GM19468 (cell line): ENCODE data around the gene PIM3.
"Not testable (repeated sequence)": the region's sequence is repeated elsewhere in the genome, so short reads cannot be mapped to it uniquely, and the experiment has no call there.

Experiments
- ATAC-seq: cut with Tn5 transposase; IDR thresholded peaks from one replicate; pipeline ENCODE4 v1.9.1; 2021; ENCODE audit warnings: mild to moderate bottlenecking, moderate library complexity, moderate number of reproducible peaks; ENCODE audit not compliant: unreplicated experiment; ENCODE audit errors: extremely low read depth

Gene PIM3

DNA sequence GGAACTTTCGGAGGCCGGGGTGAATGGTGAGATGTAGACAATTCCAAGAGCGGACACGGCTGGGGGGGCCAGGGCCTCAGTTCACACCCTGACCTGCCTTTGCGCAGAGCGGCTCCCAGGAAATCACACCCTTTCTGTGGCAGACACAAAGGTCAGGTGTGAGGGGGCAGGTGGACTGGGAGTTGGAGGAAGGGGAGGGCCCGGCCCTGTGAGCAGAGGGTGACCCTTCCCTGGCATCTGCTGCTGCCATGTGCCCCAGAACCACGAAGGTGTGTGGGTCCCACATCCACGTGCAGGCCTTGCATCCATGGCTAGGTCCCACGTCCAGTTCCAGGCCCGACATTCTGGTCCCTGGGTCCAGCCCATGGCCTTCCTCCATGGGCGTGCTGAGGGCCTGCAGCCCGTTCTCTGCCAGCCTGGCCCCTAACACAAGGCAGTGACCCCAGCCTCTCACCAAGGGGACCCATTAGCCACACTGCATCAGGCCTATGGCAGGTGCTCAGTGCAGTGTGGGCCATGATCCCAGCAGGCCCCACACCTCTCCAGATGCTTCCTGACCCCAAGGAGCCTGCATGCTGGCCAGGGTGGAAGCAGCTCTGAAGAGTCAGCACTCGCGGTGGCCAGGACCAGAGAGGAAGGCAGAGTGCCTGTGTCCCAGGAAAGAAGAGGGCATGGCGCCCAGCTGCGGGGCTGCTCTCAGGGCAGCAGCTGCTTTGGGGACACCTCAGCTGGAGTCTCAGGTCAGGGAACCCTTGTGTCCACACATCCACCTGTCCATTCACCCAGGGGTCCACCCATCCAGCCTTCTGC, 18.9 kb upstream of the PIM3 start:
- ATAC-seq: no peak

DNA sequence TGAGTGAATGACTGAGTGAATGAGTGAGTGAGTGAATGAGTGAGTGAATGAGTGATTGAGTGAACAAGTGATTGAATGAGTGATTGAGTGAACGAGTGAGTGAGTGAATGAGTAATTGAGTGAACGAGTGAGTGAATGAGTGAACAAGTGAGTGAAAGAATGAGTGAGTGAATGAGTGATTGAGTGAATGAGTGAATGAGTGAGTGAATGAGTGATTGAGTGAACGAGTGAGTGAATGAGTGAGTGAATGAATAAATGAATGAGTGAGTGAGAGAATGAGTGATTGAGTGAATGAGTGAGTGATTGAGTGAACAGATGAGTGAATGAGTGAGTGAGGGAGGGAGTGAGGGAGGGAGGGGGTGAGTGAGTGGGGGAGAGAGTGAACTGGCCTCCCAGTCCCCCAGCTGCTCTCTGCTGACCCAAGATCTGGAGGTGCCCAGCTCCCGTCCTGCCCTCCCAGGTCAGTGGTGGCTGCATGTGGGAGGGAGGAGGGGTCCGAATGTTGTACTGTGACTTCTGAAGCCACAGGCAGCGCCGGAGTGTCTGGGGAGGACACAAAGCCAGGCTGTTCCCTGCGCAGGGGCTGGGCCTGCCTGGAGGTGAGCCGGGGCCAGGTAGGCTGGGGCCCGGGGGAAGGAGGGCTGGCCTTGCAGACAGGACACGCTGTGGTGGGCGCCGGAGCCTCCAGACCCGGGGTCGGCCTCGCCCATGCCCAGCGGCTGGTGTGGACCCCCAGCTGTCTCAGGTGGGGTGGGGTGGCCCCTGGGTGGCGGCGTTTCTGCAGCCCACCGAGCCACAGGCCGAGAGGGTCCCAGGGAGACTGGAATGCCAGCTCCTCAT, 17.8 kb upstream of the PIM3 start:
- ATAC-seq: no peak

DNA sequence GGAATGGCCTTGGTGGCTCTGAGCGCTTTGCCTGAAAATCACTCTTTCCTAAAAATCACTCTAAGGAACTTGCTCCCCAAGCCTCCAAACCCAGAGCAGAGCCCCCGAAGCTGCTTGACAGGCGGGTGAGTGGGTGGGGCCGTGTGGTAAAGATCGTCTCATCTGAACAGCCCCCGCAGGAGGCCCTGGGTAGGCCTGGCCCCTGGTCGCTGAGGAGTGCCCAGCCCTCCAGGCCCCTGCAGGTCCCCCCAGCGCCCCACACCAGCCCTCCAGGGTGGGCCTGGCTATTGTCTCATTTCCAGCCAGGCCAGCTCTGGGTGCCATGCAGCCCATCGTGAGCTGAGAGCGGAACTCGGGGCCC, 17.2 kb upstream of the PIM3 start:
- ATAC-seq: no peak

DNA sequence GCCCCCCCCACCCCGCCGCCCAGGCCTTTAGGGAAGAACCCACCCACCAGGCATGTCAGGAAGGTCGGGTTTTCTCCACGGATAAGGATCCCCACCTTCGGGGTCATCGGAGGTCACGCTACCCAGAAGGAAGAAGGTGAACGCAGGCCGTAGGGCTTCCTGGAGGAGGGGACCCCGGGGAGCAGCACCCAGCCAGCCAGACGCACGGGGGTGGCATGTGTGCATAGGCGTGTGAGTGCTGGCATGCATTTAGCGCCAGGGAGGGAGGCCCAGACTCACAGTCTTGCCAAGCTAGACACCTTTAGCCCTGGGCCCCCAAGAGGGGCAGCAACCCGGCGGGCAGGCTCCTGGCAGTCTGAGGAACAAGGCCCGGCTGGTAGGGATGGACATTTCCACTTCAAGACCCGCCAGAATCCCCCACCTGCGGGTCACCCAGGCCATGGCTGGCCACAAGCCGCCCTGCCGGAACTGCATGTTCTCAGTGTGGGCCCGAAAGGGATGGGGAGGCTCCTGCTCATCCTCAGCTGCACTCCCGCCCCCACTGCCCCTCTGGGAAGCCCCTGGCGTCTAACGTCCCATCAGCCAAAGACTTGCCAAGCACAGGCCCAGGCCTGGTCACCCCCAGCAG, 16.7 kb upstream of the PIM3 start:
- no peak for ATAC-seq

DNA sequence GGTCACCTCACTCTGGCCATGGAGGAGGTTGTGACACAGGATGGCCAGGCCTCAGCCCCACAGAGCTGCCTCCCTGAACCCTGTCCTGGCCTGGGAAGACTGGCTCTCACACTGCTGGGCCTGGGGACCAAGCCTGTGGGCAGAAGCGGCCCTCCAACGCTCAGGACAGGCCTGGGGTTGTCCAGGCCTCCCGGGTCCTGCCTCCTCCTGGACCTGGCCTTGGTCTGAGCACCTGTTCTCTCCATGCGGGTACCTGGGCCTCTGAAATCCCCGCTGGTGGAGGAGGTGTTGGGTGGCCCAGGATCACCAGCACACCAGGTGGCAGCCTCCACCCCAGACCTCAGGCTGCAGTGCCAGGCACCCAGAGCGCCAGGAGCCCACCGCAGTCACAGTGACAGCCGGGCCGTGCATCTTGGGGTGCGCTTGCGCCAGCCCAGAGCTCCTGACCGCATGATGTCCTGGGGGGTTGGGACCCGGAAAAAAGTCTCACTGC, 16.1 kb upstream of the PIM3 start:
- no peak for ATAC-seq

DNA sequence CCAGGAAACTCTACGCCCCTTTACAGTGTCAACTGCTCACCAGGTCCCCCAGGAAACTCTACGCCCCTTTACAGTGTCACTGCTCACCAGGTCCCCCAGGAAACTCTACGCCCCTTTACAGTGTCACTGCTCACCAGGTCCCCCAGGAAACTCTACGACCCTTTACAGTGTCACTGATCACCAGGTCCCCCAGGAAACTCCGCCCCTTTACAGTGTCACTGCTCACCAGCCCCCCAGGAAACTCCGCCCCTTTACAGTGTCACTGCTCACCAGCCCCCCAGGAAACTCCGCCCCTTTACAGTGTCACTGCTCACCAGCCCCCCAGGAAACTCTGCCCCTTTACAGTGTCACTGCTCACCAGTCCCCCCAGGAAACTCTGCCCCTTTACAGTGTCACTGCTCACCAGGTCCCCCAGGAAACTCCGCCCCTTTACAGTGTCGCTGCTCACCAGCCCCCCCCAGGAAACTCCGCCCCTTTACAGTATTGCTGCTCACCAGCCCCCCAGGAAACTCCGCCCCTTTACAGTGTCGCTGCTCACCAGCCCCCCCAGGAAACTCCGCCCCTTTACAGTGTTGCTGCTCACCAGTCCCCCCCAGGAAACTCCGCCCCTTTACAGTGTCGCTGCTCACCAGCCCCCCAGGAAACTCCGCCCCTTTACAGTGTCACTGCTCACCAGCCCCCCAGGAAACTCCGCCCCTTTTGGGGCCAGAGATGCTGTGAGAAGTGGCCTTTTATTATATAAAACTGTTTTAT, 15.4 kb upstream of the PIM3 start:
- not testable (repeated sequence) for ATAC-seq

DNA sequence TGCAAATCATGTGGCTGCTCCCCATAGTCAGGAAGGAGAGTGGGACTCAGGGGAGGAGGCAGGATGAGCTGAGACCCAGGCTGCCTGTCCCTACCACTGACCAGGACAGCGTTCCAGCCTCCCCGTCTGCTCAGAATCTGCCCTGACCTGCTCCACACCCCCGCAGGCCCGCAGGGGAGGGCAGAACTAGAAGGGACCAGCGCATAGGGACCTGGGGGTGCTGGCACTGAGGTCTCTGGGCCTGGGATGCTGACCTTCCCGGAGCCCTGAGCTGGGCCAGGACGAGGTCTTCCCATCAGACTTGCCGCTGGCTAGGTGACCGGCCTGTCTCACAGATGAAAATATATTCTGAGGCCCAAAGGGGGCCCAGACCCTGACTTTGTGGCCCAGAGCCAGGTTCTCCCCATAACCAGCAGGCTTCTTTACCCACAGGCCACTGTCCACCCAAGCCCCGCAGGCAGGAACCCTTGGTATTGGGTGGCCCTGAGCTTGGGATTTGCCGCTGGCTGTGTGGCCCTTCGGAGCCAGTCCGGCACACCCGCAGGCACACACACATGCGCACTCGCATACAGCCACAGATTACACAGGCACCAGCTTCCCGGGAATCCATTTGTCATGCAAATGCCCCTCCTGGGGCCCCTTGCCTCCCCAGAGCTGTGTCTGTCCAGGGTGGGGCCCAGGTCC, 13.8 kb upstream of the PIM3 start:
- no peak for ATAC-seq

DNA sequence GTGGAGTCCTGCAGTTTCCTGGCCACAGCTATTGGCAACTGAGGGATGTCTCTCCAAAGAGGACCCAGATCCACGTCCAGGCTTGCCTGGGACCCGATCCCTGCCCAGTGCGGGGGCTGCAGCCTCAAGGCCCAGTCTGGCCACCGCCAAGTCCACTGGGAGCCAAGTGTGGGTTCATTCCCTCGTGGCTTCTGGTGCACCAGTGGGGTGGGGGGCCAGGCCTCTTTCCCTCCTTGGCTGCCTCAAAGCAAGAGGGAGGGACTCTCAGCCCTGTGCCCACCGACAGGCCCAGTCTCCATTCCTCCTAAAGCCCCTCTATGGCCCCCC, 13.3 kb upstream of the PIM3 start:
- ATAC-seq: no peak

DNA sequence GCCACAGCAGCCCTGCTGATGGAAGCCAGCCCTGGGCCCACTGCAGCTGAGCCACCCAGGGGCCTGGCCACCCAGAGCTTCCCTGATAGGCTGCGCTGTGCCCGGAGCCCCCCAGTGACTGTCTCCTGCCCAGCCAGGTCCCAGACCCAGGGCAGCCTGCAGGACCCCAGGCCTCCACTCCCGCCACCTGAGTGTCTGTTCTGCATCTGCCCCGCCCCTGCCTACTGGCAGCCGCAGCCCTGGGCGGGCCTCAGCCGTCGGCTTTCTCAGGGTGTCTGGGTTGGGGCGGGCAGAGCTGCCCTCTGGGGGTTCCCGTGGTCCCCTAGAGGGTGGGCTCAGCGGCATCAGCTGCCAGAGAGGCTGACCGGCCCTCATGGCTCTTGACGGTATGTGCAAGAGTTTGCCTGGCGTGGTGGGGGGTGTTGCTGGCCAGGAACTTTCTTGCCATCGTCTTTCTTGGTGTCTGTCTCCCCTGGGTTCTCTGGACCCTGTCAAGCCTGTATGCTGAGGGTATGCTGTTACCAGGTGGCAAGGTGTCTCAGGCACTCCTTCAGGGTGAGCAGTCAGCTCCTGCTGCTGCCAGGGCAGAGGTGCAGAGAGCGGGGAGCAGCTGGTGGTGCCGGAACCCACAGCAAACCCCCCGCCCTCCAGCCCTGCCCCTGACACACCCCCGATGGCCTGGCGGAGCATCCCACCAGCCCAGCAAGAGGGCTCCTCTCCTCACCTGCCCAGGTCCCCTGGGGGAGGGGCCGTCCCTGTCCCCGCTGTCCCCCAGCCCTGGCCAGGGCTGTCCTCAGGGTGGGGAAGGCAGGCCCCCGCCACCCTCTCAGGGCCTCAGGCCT, 12.2 kb upstream of the PIM3 start:
- ATAC-seq: no peak

DNA sequence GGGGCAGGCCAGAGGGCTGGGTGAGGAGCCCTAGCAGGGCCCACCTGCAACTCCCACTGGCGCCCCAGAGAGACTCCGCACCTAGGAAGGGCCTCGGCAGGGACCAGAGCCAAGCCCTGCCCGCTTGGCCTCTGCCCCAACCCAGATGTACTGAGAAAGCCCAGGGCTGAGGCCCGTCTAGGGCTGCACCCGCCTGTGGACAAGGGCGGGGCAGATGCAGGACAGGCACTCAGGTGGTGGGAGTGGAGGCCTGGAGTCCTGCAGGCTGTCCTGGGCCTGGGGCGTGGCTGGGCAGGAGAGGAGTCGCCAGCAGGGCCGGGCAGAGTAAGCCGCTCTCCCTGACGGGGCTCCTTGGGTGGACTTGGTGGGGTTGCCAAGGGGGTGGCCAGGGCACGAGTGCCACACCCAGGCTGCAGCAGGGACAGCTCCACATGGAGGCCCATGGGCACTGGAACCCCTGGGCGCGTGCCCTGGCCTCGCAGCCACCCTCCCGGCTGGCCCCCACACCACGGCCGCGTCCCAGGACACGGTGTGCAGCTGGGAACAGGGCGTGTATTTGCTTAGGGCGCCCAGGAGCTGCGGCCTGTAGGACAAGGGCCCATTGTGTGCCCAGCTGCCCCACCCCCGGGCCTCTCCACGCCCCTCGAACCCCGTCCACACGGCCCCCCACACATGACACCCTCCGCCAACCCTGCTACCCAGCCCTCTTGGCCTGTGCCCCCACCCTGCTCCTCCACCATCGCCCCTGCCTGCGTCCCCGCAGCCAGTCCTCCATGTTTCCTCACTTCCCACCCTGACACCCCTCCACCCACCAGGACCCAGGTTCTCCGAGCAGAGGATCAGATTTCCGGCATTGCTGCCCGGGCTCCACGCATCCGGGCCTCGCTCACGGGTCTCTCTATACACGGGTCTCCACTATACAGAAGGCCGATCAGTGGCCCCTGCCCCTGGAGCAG, 11.3 kb upstream of the PIM3 start:
- ATAC-seq: no peak

DNA sequence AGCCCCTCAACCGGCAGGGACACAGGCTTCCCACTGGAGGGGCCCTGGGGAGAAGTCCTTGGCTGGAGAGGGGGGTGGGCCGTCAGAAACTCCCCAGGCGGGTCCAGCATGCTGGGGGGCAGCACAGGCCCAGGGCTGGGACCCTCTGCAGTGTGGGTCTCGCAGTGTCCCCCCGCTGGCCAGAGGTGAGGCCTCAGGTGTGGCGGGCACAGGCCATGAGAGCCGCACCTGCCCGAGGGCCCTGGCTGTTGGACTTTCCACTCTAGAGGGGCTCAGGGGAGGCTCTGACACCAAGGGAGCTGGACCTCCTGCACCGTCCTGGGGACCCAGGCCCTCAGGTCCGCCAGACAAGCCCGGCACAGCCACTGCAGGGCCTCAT, 10.7 kb upstream of the PIM3 start:
- ATAC-seq: no peak

DNA sequence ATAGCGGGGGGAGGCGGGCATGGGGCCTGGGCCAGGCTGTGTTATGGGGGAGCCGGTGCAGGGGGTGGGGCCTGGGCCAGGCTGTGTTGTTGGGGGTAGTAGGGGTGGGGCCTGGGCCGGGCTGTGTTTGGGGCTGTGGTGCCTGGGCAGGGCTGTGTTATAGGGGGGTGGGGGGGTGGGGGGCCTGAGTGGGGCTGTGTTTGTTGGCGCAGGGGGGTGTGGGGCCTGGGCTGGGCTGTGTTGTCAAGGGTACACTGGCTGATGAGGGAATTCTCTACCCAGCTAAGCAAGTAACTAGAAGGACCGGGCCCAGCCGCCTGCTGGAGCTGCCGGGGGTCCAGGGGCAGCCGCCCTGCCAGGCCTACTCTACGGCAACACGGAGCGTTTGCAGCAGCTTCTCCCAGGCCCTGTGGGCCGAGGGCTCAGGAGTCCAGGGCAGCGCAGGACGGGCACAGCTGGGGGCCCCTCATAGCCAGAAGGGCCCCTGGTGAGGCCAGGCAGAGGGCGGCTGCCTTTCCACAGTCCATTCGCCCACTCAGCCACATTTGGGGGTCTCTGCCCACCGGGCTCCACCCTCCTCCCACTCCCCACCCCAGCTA, 10.1 kb upstream of the PIM3 start:
- ATAC-seq: no peak

DNA sequence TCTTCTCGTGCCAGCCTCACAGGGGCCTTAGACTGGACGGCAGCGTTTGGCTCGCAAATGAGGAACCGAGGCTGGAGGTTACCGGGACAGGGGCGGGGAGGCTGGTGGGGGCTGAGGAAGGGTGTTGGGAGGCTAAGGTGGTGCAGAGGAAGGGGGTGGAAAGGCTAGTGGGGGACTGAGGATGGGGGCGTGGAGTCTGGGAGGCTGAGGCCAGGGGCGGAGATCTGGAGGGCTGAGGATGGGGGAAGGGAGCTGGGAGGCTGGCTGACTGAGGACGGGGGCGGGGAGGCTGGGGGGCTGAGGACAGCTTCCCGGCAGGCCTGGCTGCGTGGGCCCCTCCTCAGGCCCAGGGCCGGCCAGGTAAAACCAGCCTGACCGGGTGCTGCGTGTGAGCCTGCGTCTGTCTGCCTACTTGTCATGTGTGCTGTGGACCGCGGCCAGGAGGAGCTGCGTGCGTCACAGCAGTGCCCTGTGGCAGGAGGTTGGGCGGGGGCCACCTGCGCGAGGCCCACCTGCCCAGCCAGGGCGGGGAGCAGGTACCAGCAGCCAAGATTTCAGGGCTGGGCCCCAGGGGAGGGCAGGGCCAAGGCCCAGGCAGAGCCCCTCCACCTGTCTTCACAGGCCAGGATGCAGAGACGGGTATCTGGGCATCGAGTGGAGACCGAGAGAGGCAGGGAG, 9.4 kb upstream of the PIM3 start:
- ATAC-seq: no peak

DNA sequence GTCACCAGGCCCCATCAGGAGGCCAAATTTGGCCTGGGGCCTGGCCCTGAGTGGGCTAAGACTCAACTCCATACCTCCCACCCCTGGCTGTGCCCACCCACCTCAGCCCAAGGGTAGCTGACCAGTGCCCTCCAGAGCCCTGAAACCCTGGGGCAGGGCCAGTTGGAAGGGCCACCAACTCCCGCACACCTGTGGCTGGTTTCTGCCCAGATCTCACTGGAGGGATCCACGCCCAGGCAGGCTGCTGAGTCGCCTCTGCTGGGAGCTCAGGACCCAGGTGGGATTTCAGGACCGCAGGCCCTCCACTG, 8.9 kb upstream of the PIM3 start:
- ATAC-seq: no peak

DNA sequence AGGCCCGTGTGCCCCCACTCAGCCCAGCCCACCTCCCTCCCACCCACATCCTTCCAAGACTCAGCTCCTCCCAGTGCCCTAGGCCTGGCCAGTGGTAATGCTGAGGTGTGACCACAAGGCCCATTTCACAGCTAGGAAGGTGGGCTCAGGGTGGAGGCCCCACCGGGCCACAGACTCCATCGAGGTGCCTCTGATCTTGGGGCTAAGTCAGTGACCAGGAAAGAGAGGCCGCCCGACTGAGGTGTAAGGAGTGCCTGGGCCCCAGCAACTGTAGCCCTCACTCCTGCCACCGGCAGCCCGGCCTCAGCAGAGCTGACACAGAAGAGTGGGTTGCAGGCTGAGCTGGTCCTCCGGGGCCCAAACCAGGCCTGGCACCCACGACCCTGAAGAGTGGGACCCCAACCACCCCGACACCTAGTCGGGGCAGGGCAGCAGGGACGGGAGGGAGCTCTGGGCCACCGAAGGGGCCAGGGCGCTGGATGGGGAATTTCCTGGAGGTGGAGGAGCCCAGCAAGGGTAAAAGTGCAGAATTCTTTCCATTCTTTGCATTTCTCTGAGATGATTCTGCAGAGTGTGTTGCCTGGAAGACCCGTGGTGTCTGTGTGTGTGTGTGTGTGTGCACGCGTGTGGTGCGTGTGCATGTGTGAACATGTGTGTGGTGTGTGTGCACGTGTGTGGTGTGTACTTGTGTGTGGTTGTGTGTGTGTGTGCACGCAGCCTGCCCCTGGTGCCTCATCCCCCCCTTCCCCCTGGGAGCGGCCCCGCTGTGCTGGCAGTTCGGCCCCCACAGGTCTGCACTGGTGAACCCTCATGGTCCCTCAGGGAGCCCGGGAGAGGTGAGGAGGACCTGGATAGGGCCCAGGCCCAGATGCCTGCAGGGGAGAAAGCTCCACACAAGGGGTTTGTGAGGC, 8.3 kb upstream of the PIM3 start:
- no peak for ATAC-seq

DNA sequence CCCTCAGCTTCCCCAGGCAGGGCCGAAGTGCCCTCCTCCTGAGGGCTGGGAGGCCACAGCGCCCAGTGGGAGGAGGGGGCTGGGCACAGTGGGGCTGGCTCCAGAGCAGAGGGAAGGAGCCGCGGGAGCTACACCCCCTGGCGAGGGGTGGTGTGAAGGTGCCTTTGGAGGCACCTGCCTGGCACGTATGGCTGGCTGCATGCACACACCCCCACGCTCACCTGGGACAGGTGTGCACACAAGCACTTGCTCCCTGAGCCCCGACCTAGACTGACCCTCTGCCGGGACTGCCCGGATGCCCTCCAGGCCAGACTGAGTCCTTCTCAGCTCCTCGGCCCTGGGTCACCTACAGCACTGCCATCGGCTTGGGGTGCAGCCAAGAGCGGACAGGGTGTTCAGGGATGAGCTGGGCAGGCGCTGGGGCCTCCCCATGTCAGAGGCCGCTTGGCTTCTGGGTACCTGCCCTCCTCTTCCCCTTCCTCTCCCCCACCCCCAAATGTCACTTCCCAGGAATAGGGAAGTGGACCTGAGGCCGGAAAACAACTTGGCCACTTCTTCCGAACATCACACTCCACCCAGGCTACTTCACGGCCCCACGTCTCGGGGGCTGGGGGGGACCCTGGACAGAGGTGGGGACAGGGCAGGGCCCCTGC, 7.4 kb upstream of the PIM3 start:
- no peak for ATAC-seq
